Liver (tissue), 9 donors: ENCODE measurements around the gene CCL22. TPM values are rescaled to one million over a fixed set of nuclear protein-coding genes. Genes with fewer than 3 reads are reported as not detected.

Experiments
- DNase-seq: peaks from one replicate; pipeline ENCODE4 v3.0.0-alpha.2; 2017; ENCODE audit warnings: low spot score
- H3K27ac ChIP-seq, 2 donors: one replicate each; pipeline ENCODE4 v1.7.0; 2013; ENCODE audit warnings: inconsistent platforms in 2 of 2, low read length in 2 of 2, control low read depth in 1 of 2, low read depth in 1 of 2, mild to moderate bottlenecking in 1 of 2
- H3K27me3 ChIP-seq, 4 donors: one replicate each; pipeline versions ENCODE4 v1.6.1 to v1.7.0; 2013; ENCODE audit warnings: low read length in 3 of 4, inconsistent platforms in 1 of 4, mild to moderate bottlenecking in 1 of 4, moderate library complexity in 1 of 4; ENCODE audit not compliant: control insufficient read depth in 4 of 4, insufficient read depth in 4 of 4
- H3K36me3 ChIP-seq, 4 donors: one replicate each; pipeline versions ENCODE4 v1.6.1 to v1.7.0; 2013; ENCODE audit warnings: low read length in 3 of 4, mild to moderate bottlenecking in 3 of 4, low read depth in 1 of 4, moderate library complexity in 1 of 4; ENCODE audit not compliant: control insufficient read depth in 4 of 4, insufficient read depth in 3 of 4
- H3K4me1 ChIP-seq, 4 donors: one replicate each; pipeline versions ENCODE4 v1.6.1 to v1.7.0; 2013; ENCODE audit warnings: low read length in 3 of 4, mild to moderate bottlenecking in 3 of 4, moderate library complexity in 1 of 4; ENCODE audit not compliant: control insufficient read depth in 4 of 4, insufficient read depth in 4 of 4
- H3K4me3 ChIP-seq, 3 donors: one replicate each; pipeline versions ENCODE4 v1.6.1 to v1.7.0; 2013; ENCODE audit warnings: low read length in 3 of 3, control low read depth in 1 of 3, low read depth in 1 of 3, mild to moderate bottlenecking in 1 of 3
- H3K9ac ChIP-seq, 2 donors: one replicate each; pipeline ENCODE4 v1.7.0; 2013; ENCODE audit warnings: low read length in 2 of 2, mild to moderate bottlenecking in 2 of 2, moderate library complexity in 2 of 2, control low read depth in 1 of 2, low read depth in 1 of 2
- H3K9me3 ChIP-seq, 4 donors: one replicate each; pipeline versions ENCODE4 v1.6.1 to v1.7.0; 2013; ENCODE audit warnings: low read length in 3 of 4; ENCODE audit not compliant: control insufficient read depth in 4 of 4
- ATF3 ChIP-seq: IDR thresholded peaks from 2 replicates; pipeline ENCODE4 v1.6.1; 2016; ENCODE audit warnings: antibody characterized with exemption
- EGR1 ChIP-seq, 2 donors: IDR thresholded peaks; 2 replicates each; pipeline ENCODE4 v1.6.1; 2016 to 2018; ENCODE audit warnings: antibody characterized with exemption in 2 of 2, low read depth in 2 of 2
- FOXA1 ChIP-seq: IDR thresholded peaks from 2 replicates; pipeline ENCODE4 v1.6.1; 2016; ENCODE audit warnings: antibody characterized with exemption
- FOXA2 ChIP-seq: IDR thresholded peaks from 2 replicates; pipeline ENCODE4 v1.6.1; 2016; ENCODE audit warnings: antibody characterized with exemption
- GABPA ChIP-seq, 2 donors: IDR thresholded peaks in 1 of 2; conservative IDR thresholded peaks in 1 of 2; 2 replicates each; pipeline ENCODE4 v1.6.1; 2016; ENCODE audit warnings: antibody characterized with exemption in 2 of 2, mild to moderate bottlenecking in 1 of 2, moderate library complexity in 1 of 2
- HNF4A ChIP-seq, 2 donors: conservative IDR thresholded peaks; 2 replicates each; pipeline ENCODE4 v1.6.1; 2016; ENCODE audit warnings: antibody characterized with exemption in 2 of 2, mild to moderate bottlenecking in 2 of 2
- HNF4G ChIP-seq: IDR thresholded peaks from 2 replicates; pipeline ENCODE4 v1.6.1; 2016; ENCODE audit warnings: antibody characterized with exemption
- JUND ChIP-seq, 2 donors: IDR thresholded peaks; 2 replicates each; pipeline ENCODE4 v1.6.1; 2016; ENCODE audit warnings: antibody characterized with exemption in 2 of 2
- MAX ChIP-seq: IDR thresholded peaks from 2 replicates; pipeline ENCODE4 v1.6.1; 2016; ENCODE audit warnings: antibody characterized with exemption
- NR2F2 ChIP-seq: IDR thresholded peaks from 2 replicates; pipeline ENCODE4 v1.6.1; 2016; ENCODE audit warnings: antibody characterized with exemption
- RAD21 ChIP-seq, 2 donors: IDR thresholded peaks; 2 replicates each; pipeline ENCODE4 v1.6.1; 2016; ENCODE audit warnings: antibody characterized with exemption in 2 of 2, mild to moderate bottlenecking in 2 of 2
- REST ChIP-seq: IDR thresholded peaks from 2 replicates; pipeline ENCODE4 v1.6.1; 2016; ENCODE audit warnings: antibody characterized with exemption, mild to moderate bottlenecking
- RXRA ChIP-seq, 2 donors: IDR thresholded peaks; 2 replicates each; pipeline ENCODE4 v1.6.1; 2017 to 2018; ENCODE audit warnings: antibody characterized with exemption in 2 of 2, mild to moderate bottlenecking in 1 of 2
- SP1 ChIP-seq: IDR thresholded peaks from 2 replicates; pipeline ENCODE4 v1.6.1; 2018; ENCODE audit warnings: antibody characterized with exemption, mild to moderate bottlenecking
- TAF1 ChIP-seq: conservative IDR thresholded peaks from 2 replicates; pipeline ENCODE4 v1.6.1; 2016; ENCODE audit warnings: antibody characterized with exemption, mild to moderate bottlenecking
- YY1 ChIP-seq: IDR thresholded peaks from 2 replicates; pipeline ENCODE4 v1.6.1; 2016; ENCODE audit warnings: antibody characterized with exemption, mild to moderate bottlenecking
- WGBS: extraction: QIAGEN DNeasy Blood & Tissue Kit; methylation state at CpG from one replicate; pipeline ENCODE4 v1.1.7; 2013; 5-methylcytosine and 5-hydroxymethylcytosine counted together
- polyA plus RNA-seq, 2 donors: library from polyadenylated mRNA; stranded (reverse) in 1 of 2; unstranded in 1 of 2; fragments of 200-250 nt in 1 of 2; fragments of >200 nt in 1 of 2; fragmentation: Nextera tagmentation in 1 of 2; extraction: Ambion mirVana in 1 of 2; gene quantifications; one replicate each; pipeline versions ENCODE4 v1.2.1 to v1.2.3, GENCODE V29; 2013 to 2015
- total RNA-seq, 2 donors: library from RNA; depleted of rRNA; stranded (reverse); fragments of >200 nt; gene quantifications; one replicate each; pipeline ENCODE4 v1.2.3, GENCODE V29; 2014
- TF ChIP-seq, protein P1 (sequence below): IDR thresholded peaks from 2 replicates; pipeline ENCODE4 v1.6.1; 2016; ENCODE audit warnings: antibody characterized with exemption
- TF ChIP-seq, protein P2 (sequence below): fragments of 150-350 bp; IDR thresholded peaks from 2 replicates; pipeline ENCODE4 v1.5.1; 2017; ENCODE audit warnings: improper control_type of control experiment, low read depth, low read length; ENCODE audit not compliant: missing input control
- donor health status: healthy.
- donor health status: healthy.
- donor health status: healthy.
- donor health status: healthy.
- donor health status: healthy.

Gene CCL22
- total and polyA plus RNA-seq, 4 donors = 0.02 to 0.09 TPM; not detected in 2

DNA sequence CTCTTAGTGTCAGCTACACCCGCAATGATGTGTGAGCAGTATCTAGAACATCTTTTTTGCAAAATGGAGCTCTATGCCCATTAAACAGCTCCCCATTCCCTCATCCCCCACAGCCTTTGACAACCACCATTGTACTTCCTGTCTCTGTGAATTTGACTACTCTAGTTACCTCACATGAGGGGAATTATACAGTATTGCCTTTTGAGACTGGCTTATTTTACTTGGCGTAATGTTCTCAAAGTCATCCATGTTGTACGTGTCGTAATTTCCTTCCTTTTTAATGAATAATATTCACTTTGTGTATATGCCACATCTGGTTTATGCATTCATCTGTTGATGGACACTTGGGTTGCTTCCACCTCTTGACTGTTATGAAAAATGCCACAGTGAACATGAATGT, 23.2 kb upstream of the CCL22 start:
- H3K4me1 ChIP-seq = no peaks in the 10 kb centered on the region
- DNase-seq = no peak
- H3K9ac ChIP-seq = no peak overlapping the region
- 89% methylated on average over 4 of the region's 4 CpGs for WGBS
- no peak overlapping the region for H3K27ac ChIP-seq
- no peaks in the 10 kb centered on the region for H3K9me3 ChIP-seq
- H3K27me3 ChIP-seq = no peaks in the 10 kb centered on the region
- no peaks in the 10 kb centered on the region for H3K36me3 ChIP-seq
- H3K4me3 ChIP-seq = no peak overlapping the region
- TF ChIP-seq MAX (no peak), GABPA (IDR thresholded peaks at IDR 0.05 in 1 of 2, conservative IDR thresholded peaks at IDR 0.05 in 1 of 2) (no peak), NR2F2 (no peak), SP1 (no peak), FOXA2 (no peak), TAF1 (no peak), FOXA1 (no peak), HNF4A (conservative IDR thresholded peaks at IDR 0.05) (no peak)
- TF ChIP-seq, protein P1, sequence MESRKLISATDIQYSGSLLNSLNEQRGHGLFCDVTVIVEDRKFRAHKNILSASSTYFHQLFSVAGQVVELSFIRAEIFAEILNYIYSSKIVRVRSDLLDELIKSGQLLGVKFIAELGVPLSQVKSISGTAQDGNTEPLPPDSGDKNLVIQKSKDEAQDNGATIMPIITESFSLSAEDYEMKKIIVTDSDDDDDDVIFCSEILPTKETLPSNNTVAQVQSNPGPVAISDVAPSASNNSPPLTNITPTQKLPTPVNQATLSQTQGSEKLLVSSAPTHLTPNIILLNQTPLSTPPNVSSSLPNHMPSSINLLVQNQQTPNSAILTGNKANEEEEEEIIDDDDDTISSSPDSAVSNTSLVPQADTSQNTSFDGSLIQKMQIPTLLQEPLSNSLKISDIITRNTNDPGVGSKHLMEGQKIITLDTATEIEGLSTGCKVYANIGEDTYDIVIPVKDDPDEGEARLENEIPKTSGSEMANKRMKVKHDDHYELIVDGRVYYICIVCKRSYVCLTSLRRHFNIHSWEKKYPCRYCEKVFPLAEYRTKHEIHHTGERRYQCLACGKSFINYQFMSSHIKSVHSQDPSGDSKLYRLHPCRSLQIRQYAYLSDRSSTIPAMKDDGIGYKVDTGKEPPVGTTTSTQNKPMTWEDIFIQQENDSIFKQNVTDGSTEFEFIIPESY = no peak

DNA sequence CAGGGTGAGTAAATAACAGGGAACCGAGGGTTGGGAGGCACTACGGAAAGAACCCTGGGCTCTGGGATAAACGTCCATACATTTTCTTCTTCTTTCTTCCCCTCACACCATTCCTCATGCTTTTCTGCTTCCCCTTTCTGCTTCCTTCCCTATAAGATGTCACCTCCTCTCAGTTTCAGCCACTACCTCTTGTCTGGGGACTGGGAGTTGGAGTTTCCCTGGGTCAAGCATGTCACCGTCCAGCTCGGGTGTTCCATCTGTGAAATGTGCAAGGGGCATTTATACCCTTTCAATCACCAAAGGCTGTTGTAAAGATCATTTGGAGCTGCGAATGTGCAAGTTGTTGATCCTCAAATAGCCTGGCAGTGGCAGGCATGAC, 17.5 kb upstream of the CCL22 start:
- Histone ChIP-seq H3K27me3 (no peaks in the 10 kb centered on the region), H3K4me1 (no peaks in the 10 kb centered on the region), H3K9me3 (no peaks in the 10 kb centered on the region), H3K27ac (no peak overlapping the region), H3K36me3 (no peaks in the 10 kb centered on the region), H3K9ac (no peak overlapping the region), H3K4me3 (no peak overlapping the region)
- WGBS = 76% methylated on average over 6 of the region's 6 CpGs
- no peak for DNase-seq
- TF ChIP-seq NR2F2 (no peak), RAD21 (IDR thresholded peaks at IDR 0.05) (no peak), ATF3 (no peak), HNF4A (conservative IDR thresholded peaks at IDR 0.05) (no peak), YY1 (no peak), GABPA (IDR thresholded peaks at IDR 0.05 in 1 of 2, conservative IDR thresholded peaks at IDR 0.05 in 1 of 2) (no peak), REST (no peak), RXRA (IDR thresholded peaks at IDR 0.05) (no peak), JUND (IDR thresholded peaks at IDR 0.05) (no peak), EGR1 (IDR thresholded peaks at IDR 0.05; ENCODE audit: low read depth in 2 of 2) (no peak), HNF4G (no peak)
- TF ChIP-seq, protein P2, sequence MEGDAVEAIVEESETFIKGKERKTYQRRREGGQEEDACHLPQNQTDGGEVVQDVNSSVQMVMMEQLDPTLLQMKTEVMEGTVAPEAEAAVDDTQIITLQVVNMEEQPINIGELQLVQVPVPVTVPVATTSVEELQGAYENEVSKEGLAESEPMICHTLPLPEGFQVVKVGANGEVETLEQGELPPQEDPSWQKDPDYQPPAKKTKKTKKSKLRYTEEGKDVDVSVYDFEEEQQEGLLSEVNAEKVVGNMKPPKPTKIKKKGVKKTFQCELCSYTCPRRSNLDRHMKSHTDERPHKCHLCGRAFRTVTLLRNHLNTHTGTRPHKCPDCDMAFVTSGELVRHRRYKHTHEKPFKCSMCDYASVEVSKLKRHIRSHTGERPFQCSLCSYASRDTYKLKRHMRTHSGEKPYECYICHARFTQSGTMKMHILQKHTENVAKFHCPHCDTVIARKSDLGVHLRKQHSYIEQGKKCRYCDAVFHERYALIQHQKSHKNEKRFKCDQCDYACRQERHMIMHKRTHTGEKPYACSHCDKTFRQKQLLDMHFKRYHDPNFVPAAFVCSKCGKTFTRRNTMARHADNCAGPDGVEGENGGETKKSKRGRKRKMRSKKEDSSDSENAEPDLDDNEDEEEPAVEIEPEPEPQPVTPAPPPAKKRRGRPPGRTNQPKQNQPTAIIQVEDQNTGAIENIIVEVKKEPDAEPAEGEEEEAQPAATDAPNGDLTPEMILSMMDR = no peak
- TF ChIP-seq, protein P1 = no peak
